ENCODE results near the gene CIAO1. TPM values are rescaled to one million over a fixed set of nuclear protein-coding genes. Genes with fewer than 3 reads are reported as not detected.

The CIAO1 gene
- total and polyA plus RNA-seq, 2 of the 13 experiments (the other 11 are each of a cell fraction or from before 2014, with no cell fraction given) = 99.3 to 120 TPM

DNA sequence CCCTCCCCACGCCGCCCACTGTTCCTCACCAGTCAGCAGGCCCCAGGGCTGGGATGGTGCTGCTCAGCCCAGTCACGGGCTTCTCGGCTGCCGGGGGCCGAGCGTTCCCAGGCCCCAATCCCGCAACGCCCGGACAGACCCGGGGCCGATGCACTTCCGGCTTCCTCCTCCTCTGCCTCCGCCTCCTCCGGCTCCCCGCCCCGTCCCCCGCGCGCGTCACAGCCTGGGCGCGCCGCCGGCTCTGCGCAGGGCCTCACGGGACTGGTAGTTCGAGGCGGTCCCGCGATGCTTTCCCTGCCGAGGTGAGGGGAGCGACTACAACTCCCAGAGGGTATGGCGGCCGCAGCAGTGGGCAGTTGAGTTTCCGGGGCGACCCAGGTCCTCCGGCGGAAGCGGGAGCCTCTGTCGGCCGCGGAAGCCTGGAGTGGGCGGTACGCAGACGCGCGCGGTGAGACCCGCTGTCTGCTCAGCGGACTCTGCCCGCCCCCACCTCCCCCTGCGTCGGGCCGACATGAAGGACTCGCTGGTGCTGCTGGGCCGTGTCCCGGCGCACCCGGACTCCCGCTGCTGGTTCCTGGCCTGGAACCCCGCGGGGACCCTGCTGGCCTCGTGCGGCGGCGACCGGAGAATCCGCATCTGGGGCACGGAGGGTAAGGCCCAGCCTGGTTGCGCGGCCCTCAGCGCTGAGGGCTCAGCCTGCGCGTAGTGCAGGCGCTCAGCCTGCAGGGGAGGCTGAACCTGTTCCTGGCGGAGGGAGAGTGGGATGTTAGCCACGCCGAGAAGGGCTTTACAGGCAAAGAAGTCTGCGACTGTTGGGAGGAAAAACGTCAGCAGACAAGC lies at the start of gene CIAO1, which contains the start of gene TMEM127 (continued):
- TF ChIP-seq, protein P1, sequence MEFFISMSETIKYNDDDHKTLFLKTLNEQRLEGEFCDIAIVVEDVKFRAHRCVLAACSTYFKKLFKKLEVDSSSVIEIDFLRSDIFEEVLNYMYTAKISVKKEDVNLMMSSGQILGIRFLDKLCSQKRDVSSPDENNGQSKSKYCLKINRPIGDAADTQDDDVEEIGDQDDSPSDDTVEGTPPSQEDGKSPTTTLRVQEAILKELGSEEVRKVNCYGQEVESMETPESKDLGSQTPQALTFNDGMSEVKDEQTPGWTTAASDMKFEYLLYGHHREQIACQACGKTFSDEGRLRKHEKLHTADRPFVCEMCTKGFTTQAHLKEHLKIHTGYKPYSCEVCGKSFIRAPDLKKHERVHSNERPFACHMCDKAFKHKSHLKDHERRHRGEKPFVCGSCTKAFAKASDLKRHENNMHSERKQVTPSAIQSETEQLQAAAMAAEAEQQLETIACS (CRISPR knock-in tag; IDR thresholded peaks at IDR 0.05) = peak; percentile 99
- TF ChIP-seq ZBTB40 (IDR thresholded peaks at IDR 0.05) (peak; percentile 69), ZBTB40 (CRISPR knock-in tag; IDR thresholded peaks at IDR 0.05) (peak; percentile 81), KDM4B (CRISPR knock-in tag; IDR thresholded peaks at IDR 0.05) (peak; percentile 68; the same call in 1 of the 2 replicates), E2F5 (CRISPR knock-in tag; conservative IDR thresholded peaks at IDR 0.05) (0 out of 2 replicates have a peak, but pooled peaks have one; percentile 47), MED1 (CRISPR knock-in tag; IDR thresholded peaks at IDR 0.05) (peak; percentile 82), NR2F1 (CRISPR knock-in tag; IDR thresholded peaks at IDR 0.05) (peak in 1 of 2 experiments; percentile 43; a peak in 3 of 4 replicates), XRCC5 (optimal IDR thresholded peaks at IDR 0.05; ENCODE audit: low read length) (peak; percentile 79), NFKB2 (CRISPR knock-in tag; IDR thresholded peaks at IDR 0.05; ENCODE audit: borderline replicate concordance) (peak; percentile 61; the same call in 1 of the 2 replicates), NR2F6 (IDR thresholded peaks at IDR 0.05) (no peak), NR2F6 (CRISPR knock-in tag; IDR thresholded peaks at IDR 0.05) (no peak; the same call in 1 of the 2 replicates), ZBTB39 (CRISPR knock-in tag; IDR thresholded peaks at IDR 0.05) (peak; percentile 95), SUZ12 (IDR thresholded peaks at IDR 0.05; ENCODE audit: low read depth, low read length) (peak; percentile 86), ZFP36 (IDR thresholded peaks at IDR 0.05; ENCODE audit: borderline replicate concordance, low read depth, low read length, partially characterized antibody) (no peak), RAD21 (CRISPR knock-in tag; IDR thresholded peaks at IDR 0.05) (peak; percentile 67; the same call in 1 of the 2 replicates), KAT7 (CRISPR knock-in tag; IDR thresholded peaks at IDR 0.05; ENCODE audit: borderline replicate concordance) (peak; percentile 94)

Measured in HepG2 (cell line).